Neuron (in vitro differentiated cells): ENCODE measurements around the gene PCDH9.

Experiments
- H2AFZ ChIP-seq: one replicate; pipeline ENCODE4 v1.6.1; 2013; ENCODE audit warnings: low read depth, mild to moderate bottlenecking, inconsistent platforms, low read length, moderate library complexity
- H3K27me3 ChIP-seq: one replicate; pipeline ENCODE4 v1.6.1; 2013; ENCODE audit warnings: low read length; ENCODE audit not compliant: insufficient read depth
- H3K36me3 ChIP-seq: one replicate; pipeline ENCODE4 v1.6.1; 2013; ENCODE audit warnings: low read length; ENCODE audit not compliant: insufficient read depth
- H3K4me1 ChIP-seq: one replicate; pipeline ENCODE4 v1.6.1; 2013; ENCODE audit warnings: low read length; ENCODE audit not compliant: insufficient read depth
- H3K4me3 ChIP-seq: 2 replicates; pipeline ENCODE4 v1.5.1; 2013; ENCODE audit warnings: mild to moderate bottlenecking, low read length, moderate library complexity
- H3K9me3 ChIP-seq: one replicate; pipeline ENCODE4 v1.6.1; 2013; ENCODE audit warnings: low read length

Gene PCDH9

GRCh38 chr13:66558506-66558905 is 671.6 kb downstream of the PCDH9 start:
- no peaks in the 10 kb centered on the region for H3K27me3 ChIP-seq
- H3K9me3 ChIP-seq: no peaks in the 10 kb centered on the region
- no peaks in the 10 kb centered on the region for H3K36me3 ChIP-seq
- no peak overlapping the region for H2AFZ ChIP-seq
- H3K4me1 ChIP-seq: peaks cover 6% of the 10 kb centered on the region
- no peak overlapping the region for H3K4me3 ChIP-seq

- Histone ChIP-seq H3K4me1 (peaks cover 6% of the 10 kb centered on the region), H3K36me3 (no peaks in the 10 kb centered on the region), H3K9me3 (no peaks in the 10 kb centered on the region), H2AFZ (no peak overlapping the region), H3K27me3 (no peaks in the 10 kb centered on the region), H3K4me3 (no peak overlapping the region)
These were observed 672.8 kb downstream of the PCDH9 start for GRCh38 chr13:66557357-66557756.

DNA sequence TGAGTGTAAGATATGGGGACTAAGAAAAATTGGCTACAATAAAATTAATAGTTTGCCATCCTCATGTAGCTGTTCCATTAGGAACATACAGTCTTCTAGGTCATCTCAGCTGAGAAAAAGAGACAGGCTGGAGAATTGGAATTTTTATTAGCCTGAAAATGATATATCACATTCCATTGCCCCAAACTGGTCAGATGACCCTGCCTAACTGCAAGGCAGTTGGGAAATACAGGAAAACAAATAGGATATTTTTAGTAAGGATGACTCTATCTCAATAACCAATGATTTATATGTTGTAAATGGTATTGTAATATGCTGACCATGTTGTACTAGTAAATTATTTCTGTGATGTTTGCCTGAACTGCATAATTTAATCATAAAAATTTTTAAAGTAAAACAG is 673.8 kb downstream of the PCDH9 start:
- Histone ChIP-seq H3K36me3 (no peaks in the 10 kb centered on the region), H3K27me3 (no peaks in the 10 kb centered on the region), H3K4me3 (no peak overlapping the region), H3K4me1 (peaks cover 6% of the 10 kb centered on the region), H2AFZ (no peak overlapping the region), H3K9me3 (no peaks in the 10 kb centered on the region)

GRCh38 chr13:66553391-66553790 is 676.7 kb downstream of the PCDH9 start:
- Histone ChIP-seq H3K4me3 (no peak overlapping the region), H3K36me3 (no peaks in the 10 kb centered on the region), H3K9me3 (no peaks in the 10 kb centered on the region), H2AFZ (no peak overlapping the region), H3K27me3 (no peaks in the 10 kb centered on the region), H3K4me1 (peaks cover 2% of the 10 kb centered on the region)

GRCh38 chr13:66551128-66551527 is 679.0 kb downstream of the PCDH9 start:
- no peaks in the 10 kb centered on the region for H3K4me1 ChIP-seq
- H3K4me3 ChIP-seq: no peak overlapping the region
- H3K27me3 ChIP-seq: no peaks in the 10 kb centered on the region
- H3K9me3 ChIP-seq: no peaks in the 10 kb centered on the region
- H2AFZ ChIP-seq: no peak overlapping the region
- H3K36me3 ChIP-seq: no peaks in the 10 kb centered on the region

DNA sequence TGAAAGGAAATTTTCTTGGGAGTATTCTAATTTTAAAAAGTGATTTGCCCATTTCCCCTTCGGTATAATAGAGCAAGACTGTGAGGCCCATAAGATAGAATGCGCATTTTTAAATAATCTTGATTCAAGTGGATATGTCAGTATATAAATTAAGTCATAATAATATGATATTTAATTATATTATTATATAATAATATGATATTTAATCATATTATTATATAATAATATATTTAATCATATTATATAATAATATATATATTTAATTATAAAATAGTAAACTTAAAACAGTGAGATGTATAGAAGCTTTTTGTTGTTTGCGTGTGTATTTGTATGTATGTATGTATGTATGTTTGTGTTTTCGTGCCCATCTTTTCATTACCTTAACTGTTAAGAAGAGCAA is 682.5 kb downstream of the PCDH9 start:
- no peaks in the 10 kb centered on the region for H3K27me3 ChIP-seq
- H2AFZ ChIP-seq: no peak overlapping the region
- no peak overlapping the region for H3K4me3 ChIP-seq
- no peaks in the 10 kb centered on the region for H3K4me1 ChIP-seq
- H3K9me3 ChIP-seq: no peaks in the 10 kb centered on the region
- H3K36me3 ChIP-seq: no peaks in the 10 kb centered on the region

DNA sequence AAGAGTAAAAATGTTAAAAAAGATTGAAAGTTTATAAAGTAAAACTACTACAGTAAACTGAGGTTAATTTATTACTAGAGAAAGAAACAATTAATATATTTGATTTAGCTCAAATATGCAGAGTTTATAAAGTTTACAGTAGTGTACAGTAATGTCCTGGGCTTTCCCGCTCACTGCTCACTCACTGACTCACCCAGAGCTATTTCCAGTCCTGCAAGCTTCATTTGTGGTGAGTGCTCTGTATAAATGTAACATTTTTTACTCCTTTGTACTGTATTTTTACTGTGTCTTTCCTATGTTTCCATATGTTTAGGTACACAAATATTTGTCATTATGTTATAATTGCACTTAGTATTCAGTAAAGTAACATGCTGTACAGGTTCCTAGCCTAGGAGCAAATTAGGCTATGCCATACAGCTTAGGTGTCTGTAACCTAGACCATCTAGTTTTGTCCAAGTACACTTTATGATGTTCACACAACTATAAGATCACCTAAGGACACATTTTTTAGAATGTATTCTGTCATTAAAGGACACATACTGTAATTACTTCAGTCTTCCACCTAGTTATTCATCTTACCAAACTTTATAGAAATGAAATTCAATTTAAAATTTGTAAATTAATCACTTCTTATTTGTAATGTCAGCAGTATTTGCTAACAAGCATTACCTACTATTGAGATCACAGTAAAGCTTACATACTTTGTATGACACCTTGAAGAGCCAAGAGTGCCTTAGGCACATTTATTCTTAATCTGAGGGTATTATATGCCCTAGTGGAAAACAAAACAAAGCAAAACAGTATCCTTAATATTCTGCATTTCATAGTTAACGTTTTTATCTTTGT is 683.4 kb downstream of the PCDH9 start:
- no peaks in the 10 kb centered on the region for H3K4me1 ChIP-seq
- H3K4me3 ChIP-seq: no peak overlapping the region
- no peaks in the 10 kb centered on the region for H3K9me3 ChIP-seq
- H3K27me3 ChIP-seq: no peaks in the 10 kb centered on the region
- H2AFZ ChIP-seq: no peak overlapping the region
- no peaks in the 10 kb centered on the region for H3K36me3 ChIP-seq

GRCh38 chr13:66543780-66544179 is 686.4 kb downstream of the PCDH9 start:
- Histone ChIP-seq H2AFZ (no peak overlapping the region), H3K4me1 (no peaks in the 10 kb centered on the region), H3K27me3 (no peaks in the 10 kb centered on the region), H3K36me3 (no peaks in the 10 kb centered on the region), H3K4me3 (no peak overlapping the region), H3K9me3 (no peaks in the 10 kb centered on the region)

GRCh38 chr13:66537417-66537816 is 692.7 kb downstream of the PCDH9 start:
- Histone ChIP-seq H2AFZ (no peak overlapping the region), H3K36me3 (no peaks in the 10 kb centered on the region), H3K4me1 (no peaks in the 10 kb centered on the region), H3K9me3 (no peaks in the 10 kb centered on the region), H3K4me3 (no peak overlapping the region), H3K27me3 (no peaks in the 10 kb centered on the region)

- no peaks in the 10 kb centered on the region for H3K27me3 ChIP-seq
- H3K9me3 ChIP-seq: no peaks in the 10 kb centered on the region
- H2AFZ ChIP-seq: no peak overlapping the region
- H3K36me3 ChIP-seq: no peaks in the 10 kb centered on the region
- H3K4me3 ChIP-seq: no peak overlapping the region
- no peaks in the 10 kb centered on the region for H3K4me1 ChIP-seq
These were observed 693.4 kb downstream of the PCDH9 start for GRCh38 chr13:66536746-66537145.

DNA sequence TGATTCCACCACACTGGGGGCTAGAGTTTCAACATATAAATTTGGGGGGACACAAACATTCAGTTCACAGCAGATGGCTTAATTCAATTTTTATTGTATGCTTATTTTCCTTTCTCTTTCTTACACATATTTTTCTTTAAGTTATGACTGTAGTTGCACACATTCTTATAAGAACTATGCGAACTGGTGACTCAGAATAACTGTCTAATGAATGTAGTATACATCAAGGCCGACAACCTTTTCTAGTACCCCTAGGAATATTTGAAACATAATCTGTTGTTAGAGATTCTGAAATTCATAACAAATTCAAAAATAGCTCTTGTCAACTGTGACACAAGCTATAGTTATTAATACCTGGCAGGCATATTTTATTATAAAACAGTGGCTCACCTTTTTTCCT is 695.6 kb downstream of the PCDH9 start:
- Histone ChIP-seq H3K9me3 (no peaks in the 10 kb centered on the region), H3K27me3 (no peaks in the 10 kb centered on the region), H3K4me3 (no peak overlapping the region), H2AFZ (no peak overlapping the region), H3K4me1 (peaks cover 11% of the 10 kb centered on the region), H3K36me3 (no peaks in the 10 kb centered on the region)

DNA sequence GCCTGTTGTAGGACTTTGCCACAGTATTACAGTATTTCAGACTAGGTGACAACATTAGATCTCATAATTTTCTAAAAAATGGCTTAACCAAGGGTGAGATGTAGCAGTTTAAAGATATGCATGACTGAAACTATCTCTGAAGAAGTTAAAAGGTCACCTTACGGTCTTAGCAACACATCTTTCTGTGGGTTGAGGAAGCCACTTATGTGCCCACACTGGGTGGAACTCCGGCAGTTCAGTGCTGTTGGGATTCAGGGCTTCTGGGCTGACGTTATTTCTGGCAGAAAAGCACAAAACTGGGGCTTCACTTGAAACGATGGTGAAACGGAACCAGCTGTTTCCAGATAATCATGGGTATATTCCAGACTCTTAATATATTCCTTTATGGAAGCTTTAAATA is 697.3 kb downstream of the PCDH9 start:
- no peaks in the 10 kb centered on the region for H3K9me3 ChIP-seq
- peaks cover 11% of the 10 kb centered on the region for H3K4me1 ChIP-seq
- no peak overlapping the region for H2AFZ ChIP-seq
- H3K27me3 ChIP-seq: no peaks in the 10 kb centered on the region
- no peak overlapping the region for H3K4me3 ChIP-seq
- no peaks in the 10 kb centered on the region for H3K36me3 ChIP-seq

- no peak overlapping the region for H2AFZ ChIP-seq
- H3K4me1 ChIP-seq: peaks cover 11% of the 10 kb centered on the region
- no peaks in the 10 kb centered on the region for H3K9me3 ChIP-seq
- H3K4me3 ChIP-seq: no peak overlapping the region
- H3K36me3 ChIP-seq: no peaks in the 10 kb centered on the region
- no peaks in the 10 kb centered on the region for H3K27me3 ChIP-seq
These were observed 698.0 kb downstream of the PCDH9 start for GRCh38 chr13:66532146-66532545.

DNA sequence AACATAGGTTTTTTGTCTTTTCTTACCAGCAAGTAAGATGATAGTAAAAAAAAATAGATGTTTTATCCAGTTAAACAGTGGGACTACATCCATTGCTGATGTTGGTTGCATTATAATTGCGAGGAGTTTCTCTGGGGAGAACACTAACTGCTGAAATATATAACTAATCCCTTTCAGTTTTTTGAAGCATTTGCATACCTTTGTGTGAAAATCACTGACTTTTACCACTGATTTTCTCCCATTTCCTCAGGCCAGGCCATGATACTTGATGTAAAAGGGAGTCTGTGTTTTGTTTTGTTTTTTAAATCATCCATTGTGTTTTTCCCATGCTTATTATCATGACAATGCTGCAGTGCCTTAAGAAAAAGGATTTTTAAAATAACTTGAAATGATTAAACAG is 699.5 kb downstream of the PCDH9 start:
- peak overlapping the region; percentile 36 for H2AFZ ChIP-seq
- no peaks in the 10 kb centered on the region for H3K27me3 ChIP-seq
- H3K4me3 ChIP-seq: no peak overlapping the region
- no peaks in the 10 kb centered on the region for H3K36me3 ChIP-seq
- peaks cover 11% of the 10 kb centered on the region for H3K4me1 ChIP-seq
- H3K9me3 ChIP-seq: no peaks in the 10 kb centered on the region
